ENCODE results near the gene LRRFIP1.

LRRFIP1 gene

GRCh38 chr2:237667893-237668292 is 40.5 kb downstream of the LRRFIP1 start:
- DNase-seq (ENCODE audit: low spot score) (no peak), ATAC-seq (ENCODE audit: low read depth) (no peak)
- TF ChIP-seq, protein P1, sequence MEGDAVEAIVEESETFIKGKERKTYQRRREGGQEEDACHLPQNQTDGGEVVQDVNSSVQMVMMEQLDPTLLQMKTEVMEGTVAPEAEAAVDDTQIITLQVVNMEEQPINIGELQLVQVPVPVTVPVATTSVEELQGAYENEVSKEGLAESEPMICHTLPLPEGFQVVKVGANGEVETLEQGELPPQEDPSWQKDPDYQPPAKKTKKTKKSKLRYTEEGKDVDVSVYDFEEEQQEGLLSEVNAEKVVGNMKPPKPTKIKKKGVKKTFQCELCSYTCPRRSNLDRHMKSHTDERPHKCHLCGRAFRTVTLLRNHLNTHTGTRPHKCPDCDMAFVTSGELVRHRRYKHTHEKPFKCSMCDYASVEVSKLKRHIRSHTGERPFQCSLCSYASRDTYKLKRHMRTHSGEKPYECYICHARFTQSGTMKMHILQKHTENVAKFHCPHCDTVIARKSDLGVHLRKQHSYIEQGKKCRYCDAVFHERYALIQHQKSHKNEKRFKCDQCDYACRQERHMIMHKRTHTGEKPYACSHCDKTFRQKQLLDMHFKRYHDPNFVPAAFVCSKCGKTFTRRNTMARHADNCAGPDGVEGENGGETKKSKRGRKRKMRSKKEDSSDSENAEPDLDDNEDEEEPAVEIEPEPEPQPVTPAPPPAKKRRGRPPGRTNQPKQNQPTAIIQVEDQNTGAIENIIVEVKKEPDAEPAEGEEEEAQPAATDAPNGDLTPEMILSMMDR (IDR thresholded peaks at IDR 0.05; ENCODE audit: poor library complexity, severe bottlenecking) = no peak
- Histone ChIP-seq H3K4me1 (ENCODE audit: insufficient read depth, poor library complexity, severe bottlenecking) (peaks cover 4% of the 10 kb centered on the region), H3K4me3 (ENCODE audit: severe bottlenecking) (no peak overlapping the region), H3K27me3 (ENCODE audit: insufficient read depth, poor library complexity, severe bottlenecking) (no peaks in the 10 kb centered on the region), H3K27ac (ENCODE audit: poor library complexity, severe bottlenecking) (no peak overlapping the region), H3K36me3 (ENCODE audit: low read depth) (no peaks in the 10 kb centered on the region), H3K9me3 (ENCODE audit: severe bottlenecking) (no peaks in the 10 kb centered on the region)

DNA sequence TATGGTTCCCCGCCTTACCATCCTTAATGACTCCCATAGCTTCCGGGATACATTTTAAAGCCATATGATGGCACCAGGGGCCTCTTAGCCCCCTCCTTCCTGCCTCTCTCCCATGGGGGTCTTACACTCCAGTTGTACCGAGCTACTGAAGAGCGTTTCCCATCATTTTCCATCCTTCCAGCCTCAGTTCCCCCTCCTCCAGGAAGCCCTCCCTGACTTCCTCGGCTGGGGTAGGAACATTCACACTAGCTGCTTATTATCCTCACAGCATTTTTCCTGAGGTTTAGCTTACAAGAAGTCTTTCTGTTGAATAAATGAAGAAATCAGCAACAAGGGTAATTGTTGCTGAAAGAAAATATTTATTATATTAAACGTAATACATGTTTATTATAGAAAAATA is 41.1 kb downstream of the LRRFIP1 start:
- Histone ChIP-seq H3K27me3 (ENCODE audit: insufficient read depth, poor library complexity, severe bottlenecking) (no peaks in the 10 kb centered on the region), H3K27ac (ENCODE audit: poor library complexity, severe bottlenecking) (no peak overlapping the region), H3K4me3 (ENCODE audit: severe bottlenecking) (no peak overlapping the region), H3K4me1 (ENCODE audit: insufficient read depth, poor library complexity, severe bottlenecking) (peaks cover 4% of the 10 kb centered on the region), H3K9me3 (ENCODE audit: severe bottlenecking) (no peaks in the 10 kb centered on the region), H3K36me3 (ENCODE audit: low read depth) (no peaks in the 10 kb centered on the region)
- TF ChIP-seq, protein P1 (IDR thresholded peaks at IDR 0.05; ENCODE audit: poor library complexity, severe bottlenecking) = no peak
- ATAC-seq (ENCODE audit: low read depth) (no peak), DNase-seq (ENCODE audit: low spot score) (no peak)

DNA sequence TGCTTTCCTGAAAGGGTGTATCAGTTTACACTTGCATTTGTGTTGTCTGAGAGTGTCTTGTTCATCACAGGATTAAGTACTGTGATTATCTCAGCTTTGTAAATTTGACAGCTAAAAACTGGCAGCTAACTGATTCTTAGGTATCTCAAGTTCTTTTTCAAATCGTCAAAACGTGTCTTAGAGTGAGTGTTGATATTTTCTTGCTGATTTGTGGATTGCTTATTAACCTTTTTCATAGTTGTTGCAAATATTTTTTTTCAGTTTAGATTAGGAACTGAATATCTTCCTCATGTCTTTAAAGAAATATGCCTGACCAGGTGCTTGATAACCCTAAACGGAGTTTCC is 41.9 kb downstream of the LRRFIP1 start:
- H3K9me3 ChIP-seq (ENCODE audit: severe bottlenecking) = no peaks in the 10 kb centered on the region
- no peaks in the 10 kb centered on the region for H3K36me3 ChIP-seq (ENCODE audit: low read depth)
- H3K27me3 ChIP-seq (ENCODE audit: insufficient read depth, poor library complexity, severe bottlenecking) = no peaks in the 10 kb centered on the region
- TF ChIP-seq, protein P1 (IDR thresholded peaks at IDR 0.05; ENCODE audit: poor library complexity, severe bottlenecking) = no peak
- peaks cover 11% of the 10 kb centered on the region for H3K4me1 ChIP-seq (ENCODE audit: insufficient read depth, poor library complexity, severe bottlenecking)
- H3K4me3 ChIP-seq (ENCODE audit: severe bottlenecking) = no peak overlapping the region
- no peak overlapping the region for H3K27ac ChIP-seq (ENCODE audit: poor library complexity, severe bottlenecking)
- DNase-seq (ENCODE audit: low spot score) (no peak), ATAC-seq (ENCODE audit: low read depth) (no peak)

DNA sequence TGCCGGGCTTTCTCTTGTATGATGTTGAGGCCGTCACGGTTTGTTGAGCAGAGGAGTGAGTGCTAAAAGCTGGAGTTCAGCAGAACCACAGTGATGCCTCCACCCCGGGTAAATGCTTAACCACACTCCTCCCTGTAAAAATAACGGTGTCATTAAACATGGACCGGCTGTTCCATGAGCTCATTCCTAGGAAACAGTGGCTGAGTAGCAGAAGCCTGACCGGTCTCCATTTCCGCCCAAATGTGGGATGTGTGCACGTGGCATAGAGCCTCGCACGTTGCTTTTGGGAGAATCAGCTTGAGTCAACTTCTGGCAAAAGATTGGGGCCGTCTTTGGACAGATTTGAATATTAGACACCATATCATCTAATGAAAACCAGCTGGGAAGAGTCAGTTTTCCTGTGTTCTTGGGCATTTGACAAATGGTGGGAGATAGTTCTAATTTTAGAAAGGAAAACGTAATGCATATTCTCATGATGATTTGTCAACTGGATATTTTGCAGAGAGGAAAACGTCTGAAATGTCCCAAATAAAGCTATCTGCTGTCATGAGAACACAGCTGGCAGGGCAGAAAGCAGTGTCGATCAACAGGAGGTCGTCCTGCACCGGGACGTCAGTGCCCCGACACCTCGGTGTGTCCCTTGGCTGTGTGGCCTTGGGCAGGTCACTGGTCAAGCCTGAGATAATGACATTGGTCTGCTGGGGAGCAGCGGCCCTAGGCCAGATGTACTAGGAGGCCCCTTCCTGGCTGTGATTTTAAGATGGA is 42.4 kb downstream of the LRRFIP1 start:
- ATAC-seq (ENCODE audit: low read depth) (no peak), DNase-seq (ENCODE audit: low spot score) (no peak)
- Histone ChIP-seq H3K36me3 (ENCODE audit: low read depth) (no peaks in the 10 kb centered on the region), H3K4me1 (ENCODE audit: insufficient read depth, poor library complexity, severe bottlenecking) (peaks cover 16% of the 10 kb centered on the region), H3K9me3 (ENCODE audit: severe bottlenecking) (no peaks in the 10 kb centered on the region), H3K27ac (ENCODE audit: poor library complexity, severe bottlenecking) (no peak overlapping the region), H3K4me3 (ENCODE audit: severe bottlenecking) (no peak overlapping the region), H3K27me3 (ENCODE audit: insufficient read depth, poor library complexity, severe bottlenecking) (no peaks in the 10 kb centered on the region)
- TF ChIP-seq, protein P1 (IDR thresholded peaks at IDR 0.05; ENCODE audit: poor library complexity, severe bottlenecking) = no peak

GRCh38 chr2:237670641-237671040 is 43.3 kb downstream of the LRRFIP1 start:
- TF ChIP-seq, protein P1 (IDR thresholded peaks at IDR 0.05; ENCODE audit: poor library complexity, severe bottlenecking) = no peak
- H3K27ac ChIP-seq (ENCODE audit: poor library complexity, severe bottlenecking) = no peak overlapping the region
- ATAC-seq (ENCODE audit: low read depth) (no peak), DNase-seq (ENCODE audit: low spot score) (no peak)
- H3K4me1 ChIP-seq (ENCODE audit: insufficient read depth, poor library complexity, severe bottlenecking) = peaks cover 19% of the 10 kb centered on the region
- no peaks in the 10 kb centered on the region for H3K27me3 ChIP-seq (ENCODE audit: insufficient read depth, poor library complexity, severe bottlenecking)
- no peaks in the 10 kb centered on the region for H3K9me3 ChIP-seq (ENCODE audit: severe bottlenecking)
- no peaks in the 10 kb centered on the region for H3K36me3 ChIP-seq (ENCODE audit: low read depth)
- H3K4me3 ChIP-seq (ENCODE audit: severe bottlenecking) = no peak overlapping the region
